GM13977 (cell line): ENCODE results near the gene COL8A1.

Source experiments
- DNase-seq: peaks from one replicate; pipeline ENCODE4 v3.0.0; 2012; ENCODE audit warnings: low spot score
- CTCF ChIP-seq: IDR thresholded peaks from 2 replicates; pipeline ENCODE4 v1.5.1; 2012; ENCODE audit warnings: mild to moderate bottlenecking, control low read depth; ENCODE audit not compliant: insufficient read depth; ENCODE audit errors: extremely low read depth, missing control alignments
- in situ Hi-C: fragments of 300-500 bp; cut with MboI; formaldehyde crosslinking; loops from one replicate; pipeline ENCODE4 v1.12.0; 2022; ENCODE audit warnings: low sequenced_read_pairs, low pct_unique_long_range_greater_than_20kb, mixed read lengths, inconsistent platforms; ENCODE audit not compliant: unreplicated experiment

The COL8A1 gene

DNA sequence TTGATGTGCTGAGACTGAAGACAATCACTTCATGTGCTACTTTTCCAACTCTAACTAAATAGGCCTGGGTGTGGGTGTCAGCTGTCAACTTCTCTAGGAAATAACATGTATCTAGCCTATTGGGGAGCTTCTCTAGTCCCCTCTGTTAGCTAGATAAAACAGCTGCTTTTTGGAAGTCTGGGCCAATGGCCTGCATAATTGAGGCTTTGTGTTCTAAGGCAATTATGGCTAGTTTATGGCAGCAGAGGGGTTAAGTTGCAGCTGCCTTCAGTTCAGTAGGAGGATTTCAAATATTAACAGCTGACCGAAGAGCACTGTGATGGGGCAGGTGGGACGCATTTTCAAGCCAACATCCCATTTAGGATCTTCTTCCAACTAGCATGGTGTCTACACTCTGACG, 6.4 kb downstream of the COL8A1 start:
- no peak for DNase-seq
- in situ Hi-C loops, result no loop called here
- no peak for TF ChIP-seq CTCF

- peak; percentile 48 for TF ChIP-seq CTCF
- DNase-seq, result peak; percentile 9
- in situ Hi-C loops, result no loop called here
Observed at GRCh38 chr3:99645277-99646106, 7.1 kb downstream of the COL8A1 start.

GRCh38 chr3:99646107-99646435, 7.7 kb downstream of the COL8A1 start:
- DNase-seq, result no peak
- in situ Hi-C loops, result no loop called here
- TF ChIP-seq CTCF, result no peak

DNA sequence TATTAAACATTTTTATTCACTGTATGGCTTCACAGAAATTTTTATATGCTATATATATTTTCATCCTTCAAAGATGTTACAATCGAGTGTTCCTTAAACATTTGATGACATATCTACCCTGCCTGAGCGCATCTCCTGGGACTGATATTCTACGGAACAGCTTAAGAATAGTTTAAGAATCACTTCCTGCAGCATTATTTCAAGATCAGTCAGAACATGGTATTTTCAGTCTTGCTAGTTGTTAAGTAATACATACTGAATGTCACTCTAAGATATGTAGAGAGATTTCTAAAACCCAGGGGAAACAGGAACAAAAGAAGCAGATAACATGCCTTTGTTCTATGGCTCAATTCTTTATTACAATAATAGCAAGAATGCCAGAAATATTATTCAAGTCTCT, 8.7 kb downstream of the COL8A1 start:
- in situ Hi-C loops, result no loop called here
- TF ChIP-seq CTCF, result no peak
- DNase-seq, result no peak

DNA sequence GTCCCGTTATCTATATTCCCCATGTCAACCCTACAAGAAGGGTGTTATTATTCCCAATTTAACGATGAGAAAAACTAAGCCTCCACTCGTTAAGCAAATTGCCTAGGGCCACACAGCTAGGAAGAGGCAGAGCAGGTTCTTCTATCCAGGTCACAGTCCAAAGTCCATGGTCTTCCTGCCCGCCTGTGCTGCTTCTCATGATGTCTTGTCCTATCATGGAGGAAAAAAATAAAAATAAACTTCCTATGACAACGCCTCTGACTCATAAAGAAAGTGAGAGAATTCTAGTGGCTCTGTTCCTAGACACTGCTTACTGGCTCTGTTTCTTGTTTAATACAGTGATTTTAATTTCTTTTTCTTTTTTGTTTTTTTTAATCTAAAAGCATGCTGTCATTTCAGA, 9.7 kb downstream of the COL8A1 start:
- no peak for DNase-seq
- TF ChIP-seq CTCF, result no peak
- in situ Hi-C loops, result no loop called here

DNA sequence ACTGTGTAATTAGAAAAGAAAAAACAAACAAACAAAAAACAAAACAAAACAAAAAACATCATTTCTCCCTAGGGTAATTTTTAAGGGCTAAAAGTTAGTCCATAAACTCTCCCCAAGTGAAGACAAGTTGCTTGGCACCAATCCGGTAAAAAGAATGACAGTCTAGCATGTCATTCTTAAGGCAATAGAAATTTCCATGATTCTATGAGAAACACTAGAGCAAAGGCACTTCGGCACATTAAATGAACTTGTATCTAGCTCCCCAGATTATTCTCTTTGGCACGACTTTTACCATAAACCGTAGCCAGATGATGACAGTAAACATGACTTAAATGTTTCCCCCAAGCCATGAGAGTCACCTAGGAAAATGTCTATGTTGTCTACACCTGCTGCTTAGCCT, 10.1 kb downstream of the COL8A1 start:
- in situ Hi-C loops, result no loop called here
- TF ChIP-seq CTCF, result no peak

More for the DNA sequence above, 10.1 kb downstream of the COL8A1 start:
- DNase-seq, result no peak
